ENCODE results near the gene TMEM167A.

GRCh38 chr5:83118471-83118870 lies 41.3 kb upstream of the TMEM167A start:
- TF ChIP-seq EZH2 (optimal IDR thresholded peaks at IDR 0.05; ENCODE audit: low read depth, low read length) (no peak), CTCF (IDR thresholded peaks at IDR 0.05; ENCODE audit: low read length) (no peak)

Data from MM.1S (cell line).